Measurements from ENCODE around the gene TUSC7.

GRCh38 chr3:116691041-116691440 is 18.5 kb upstream of the TUSC7 start:
- TF ChIP-seq POLR2A (IDR thresholded peaks at IDR 0.05): no peak
- TF ChIP-seq CTCF (IDR thresholded peaks at IDR 0.05): no peak
